Measurements from ENCODE around the gene DHRS1.

- TF ChIP-seq CTCF (conservative IDR thresholded peaks at IDR 0.05; ENCODE audit: low read depth in 2 of 2) = no peak
- no peak for TF ChIP-seq REST (IDR thresholded peaks at IDR 0.05; ENCODE audit: unreplicated experiment)
- TF ChIP-seq ETS1 (IDR thresholded peaks at IDR 0.05) = no peak
- no peak for TF ChIP-seq CREB1 (CRISPR knock-in tag; IDR thresholded peaks at IDR 0.05; ENCODE audit: low read depth)
- TF ChIP-seq POLR2AphosphoS5 (IDR thresholded peaks at IDR 0.05; ENCODE audit: low read depth) = no peak
Observed at GRCh38 chr14:24322672-24323071, 23.1 kb upstream of the DHRS1 start.

All from GM23338 (cell line).